Daoy (cell line): ENCODE data around the gene TBC1D2. TPM values are rescaled to one million over a fixed set of nuclear protein-coding genes. Genes with fewer than 3 reads are reported as not detected.
"Not testable (repeated sequence)": the region's sequence is repeated elsewhere in the genome, so short reads cannot be mapped to it uniquely, and the experiment has no call there.

Experiments used
- DNase-seq: peaks from one replicate; pipeline ENCODE4 v3.0.0-alpha.2; 2015; ENCODE audit warnings: low read depth
- total RNA-seq: library from RNA; depleted of rRNA; stranded (reverse); fragments of >200 nt; shearing (Covaris generic); gene quantifications from 2 replicates; pipeline ENCODE4 v1.2.3, GENCODE V29; 2014

TBC1D2 gene
- total RNA-seq, 1 experiment from 2014 or later = 7.9 TPM

DNA sequence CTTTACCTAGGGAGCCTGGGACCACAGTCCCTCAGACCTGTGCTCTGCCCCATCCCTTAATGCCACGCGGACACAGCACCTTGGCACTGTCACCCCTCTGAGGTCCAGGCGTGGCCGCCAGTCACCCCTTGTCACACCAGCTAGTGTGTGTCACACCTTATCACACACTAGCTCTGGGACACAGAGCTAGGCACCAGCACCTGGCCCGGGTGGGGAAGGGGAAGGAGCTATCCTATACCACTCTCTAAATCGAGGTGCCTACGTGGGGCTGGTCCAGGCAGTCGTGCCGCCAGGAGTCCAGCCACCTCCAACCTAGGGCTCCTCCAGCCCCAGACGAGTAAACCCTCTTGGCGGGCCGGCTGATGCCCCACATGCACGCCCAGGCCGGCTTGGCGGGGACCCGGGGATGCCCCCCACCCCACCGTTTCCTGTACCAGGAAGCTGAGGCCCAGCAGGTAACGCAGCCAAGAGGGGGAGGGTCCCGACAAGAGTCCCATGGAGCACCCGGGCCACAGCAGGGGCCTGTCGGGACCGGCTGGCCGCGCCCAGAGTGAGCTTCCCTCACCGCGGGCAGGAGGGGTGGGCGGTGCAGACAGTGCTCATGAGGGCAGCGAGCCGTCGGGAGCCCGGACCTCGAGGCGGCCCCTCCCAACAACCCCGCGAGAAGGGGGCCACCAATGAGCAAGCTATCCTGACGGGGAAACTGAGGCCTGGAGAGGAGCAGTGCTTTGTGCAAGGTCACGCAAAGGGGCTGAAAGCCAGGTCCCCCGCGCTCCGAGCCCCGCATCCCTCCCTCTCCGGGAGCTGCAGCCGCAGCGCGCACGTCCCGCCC, 63.6 kb downstream of the TBC1D2 start:
- peak; percentile 47 for DNase-seq

DNA sequence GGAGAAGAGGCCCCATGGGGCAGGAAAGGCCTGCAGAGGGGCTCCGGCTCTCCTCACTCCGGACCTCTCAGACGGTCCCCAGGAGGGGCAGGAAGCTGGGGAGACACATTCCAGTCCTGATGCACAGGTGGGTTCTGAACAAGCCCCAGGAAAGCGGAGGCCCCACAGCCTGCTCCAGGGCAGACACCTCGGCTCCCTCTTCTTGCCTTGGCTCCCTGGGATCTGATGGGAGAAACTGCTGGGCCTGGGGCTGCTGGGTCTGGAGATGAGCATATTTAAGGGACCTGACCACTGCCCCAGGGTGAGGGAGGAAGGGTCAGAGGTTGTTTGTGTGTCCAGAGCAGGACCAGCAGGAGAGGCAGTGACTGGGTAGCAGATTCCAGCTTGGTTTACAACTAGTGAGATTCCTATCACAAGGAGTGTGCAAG, 64.3 kb downstream of the TBC1D2 start:
- DNase-seq = no peak

DNA sequence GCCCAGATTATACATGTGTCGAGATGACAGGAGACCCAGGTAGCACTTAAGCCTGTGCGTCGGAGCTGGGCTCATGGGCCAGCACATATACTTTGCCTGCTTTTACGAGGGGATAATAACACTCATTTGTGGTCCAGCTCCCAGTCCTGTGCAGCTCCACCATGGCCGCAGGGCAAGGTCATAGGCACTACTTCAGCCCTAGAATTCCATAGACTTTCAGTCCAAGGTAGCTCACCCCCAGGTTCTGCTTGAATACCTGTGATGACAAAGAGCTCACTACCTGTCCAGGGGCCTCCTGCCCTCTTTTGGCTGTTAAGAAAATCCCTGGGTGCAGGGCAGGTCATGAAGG, 64.7 kb downstream of the TBC1D2 start:
- DNase-seq = no peak

DNA sequence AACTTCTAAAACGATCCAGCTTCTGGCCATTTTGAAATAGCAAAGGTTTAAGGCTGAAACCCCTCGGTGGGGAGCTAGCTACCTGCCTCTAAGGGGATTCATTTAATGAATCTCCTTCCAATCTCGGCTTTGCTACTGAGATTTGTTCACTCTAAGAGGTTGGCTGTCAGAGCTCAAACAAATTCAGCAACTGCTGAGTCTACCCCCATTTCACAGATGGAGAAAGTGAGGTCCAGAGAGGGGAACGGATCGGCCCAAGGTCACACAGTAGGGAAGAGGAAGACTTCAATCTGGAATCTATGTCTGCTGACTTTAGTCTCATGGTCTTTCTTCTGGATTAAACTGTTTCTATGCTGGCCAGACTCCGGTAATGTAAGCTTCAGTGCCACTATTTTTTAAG, 66.0 kb downstream of the TBC1D2 start:
- no peak for DNase-seq

DNA sequence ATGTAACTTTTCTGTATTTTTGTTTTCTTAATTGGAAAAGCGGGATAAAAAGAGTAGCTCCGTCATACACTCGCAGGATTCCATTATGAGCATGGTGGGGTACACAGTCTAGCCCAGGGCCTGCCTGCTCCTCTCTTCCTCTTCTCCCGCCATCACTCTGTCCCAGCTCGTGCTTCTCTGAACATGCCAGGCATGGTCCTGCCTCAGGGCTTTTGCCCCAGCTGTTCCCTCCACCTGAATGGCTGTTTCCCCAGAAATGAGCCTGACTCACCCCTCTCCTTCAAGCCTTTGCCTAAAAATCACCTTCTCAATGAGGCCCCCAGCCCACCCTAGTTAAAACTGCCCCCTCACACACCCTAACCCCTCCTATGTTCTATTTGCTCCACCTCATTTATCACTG, 67.5 kb downstream of the TBC1D2 start:
- no peak for DNase-seq

DNA sequence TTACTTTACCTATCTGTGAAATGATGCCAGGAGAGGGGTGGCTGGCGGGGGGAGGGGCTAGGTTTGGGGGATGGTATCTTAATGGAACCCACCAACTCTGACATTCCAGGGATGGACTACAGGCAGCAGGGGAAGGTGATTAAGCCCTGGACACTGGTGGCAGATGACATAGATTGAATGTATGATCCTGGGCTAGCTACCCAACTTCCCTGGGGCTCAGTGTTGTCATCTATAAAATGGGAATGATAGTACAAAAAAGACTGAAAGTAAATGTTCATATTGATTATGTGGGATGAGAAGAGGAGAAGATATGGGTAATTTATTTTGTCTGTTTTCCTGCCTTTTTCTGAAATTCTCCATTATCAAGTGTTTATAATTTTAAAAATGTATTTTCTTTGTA, 69.2 kb downstream of the TBC1D2 start:
- DNase-seq = no peak

DNA sequence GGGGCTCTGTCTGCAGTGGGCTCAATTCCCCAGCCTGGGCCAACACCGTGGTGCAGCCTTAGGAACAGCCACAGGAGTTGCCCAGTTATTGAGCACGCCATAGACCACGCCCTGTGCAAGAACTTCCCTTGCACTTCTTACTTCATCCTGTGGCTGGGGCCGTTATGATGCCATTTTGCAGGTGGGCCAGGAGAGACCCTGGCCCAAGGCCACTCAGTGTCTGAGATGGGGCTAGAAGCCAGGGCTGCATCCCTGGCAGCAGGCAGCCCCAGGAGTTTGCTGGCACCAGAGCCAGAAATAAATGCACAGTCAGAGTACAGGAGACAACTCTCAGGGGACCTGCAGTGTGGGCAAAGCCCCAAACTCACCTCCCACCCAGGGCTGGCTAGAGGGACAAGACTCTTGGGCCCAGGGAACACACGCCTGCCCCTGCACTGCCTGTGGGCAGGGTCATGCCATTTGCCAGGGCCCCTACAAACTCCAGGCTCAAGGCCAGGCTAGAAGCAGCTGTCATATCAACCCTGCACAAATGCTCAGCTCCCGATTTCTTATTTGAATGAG, 69.8 kb downstream of the TBC1D2 start:
- DNase-seq = no peak

DNA sequence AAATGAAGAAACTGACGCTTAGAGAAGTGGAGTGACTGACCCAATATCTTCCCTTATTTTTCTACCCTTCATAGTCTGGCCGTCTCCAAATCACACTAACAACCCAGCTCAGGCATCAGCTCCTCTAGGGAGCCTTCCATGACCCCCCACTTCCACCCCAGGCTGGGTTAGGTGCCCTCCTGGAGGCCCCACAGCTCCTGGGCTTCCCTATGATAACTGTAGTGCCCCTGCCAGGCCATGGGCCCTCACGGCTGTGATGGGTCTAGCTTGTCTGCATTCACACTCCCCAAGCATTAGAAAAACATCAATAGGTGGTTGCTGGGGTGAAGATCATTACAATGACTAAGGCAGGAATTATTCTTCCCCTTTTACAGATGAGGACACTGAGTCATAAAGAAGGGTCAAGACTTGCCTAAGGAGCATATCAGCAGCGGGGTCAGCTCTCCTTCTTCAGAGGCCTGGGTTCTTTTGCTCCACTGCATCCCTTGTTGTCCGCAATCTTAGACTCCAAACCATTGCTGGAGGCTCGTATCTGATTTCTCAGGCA, 70.4 kb downstream of the TBC1D2 start:
- no peak for DNase-seq

DNA sequence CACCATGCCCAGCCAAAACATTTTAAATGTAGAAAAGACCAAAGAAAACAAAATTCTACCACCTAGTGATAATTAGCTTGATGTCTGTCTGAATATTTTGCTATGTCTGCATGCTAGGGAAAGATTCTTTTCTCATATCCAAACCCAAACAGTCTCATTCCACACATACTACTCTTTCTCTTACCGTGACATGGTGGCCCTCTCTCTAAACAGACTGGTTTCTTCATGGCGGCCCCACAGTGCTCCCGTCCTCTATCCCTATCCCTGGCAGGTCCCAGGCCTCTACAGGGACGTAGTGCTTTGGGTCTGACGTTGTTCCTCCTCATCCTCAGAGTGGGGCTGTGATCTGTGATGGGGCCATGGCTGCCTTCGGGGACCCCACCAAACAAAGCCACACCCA, 71.1 kb downstream of the TBC1D2 start:
- DNase-seq = no peak

DNA sequence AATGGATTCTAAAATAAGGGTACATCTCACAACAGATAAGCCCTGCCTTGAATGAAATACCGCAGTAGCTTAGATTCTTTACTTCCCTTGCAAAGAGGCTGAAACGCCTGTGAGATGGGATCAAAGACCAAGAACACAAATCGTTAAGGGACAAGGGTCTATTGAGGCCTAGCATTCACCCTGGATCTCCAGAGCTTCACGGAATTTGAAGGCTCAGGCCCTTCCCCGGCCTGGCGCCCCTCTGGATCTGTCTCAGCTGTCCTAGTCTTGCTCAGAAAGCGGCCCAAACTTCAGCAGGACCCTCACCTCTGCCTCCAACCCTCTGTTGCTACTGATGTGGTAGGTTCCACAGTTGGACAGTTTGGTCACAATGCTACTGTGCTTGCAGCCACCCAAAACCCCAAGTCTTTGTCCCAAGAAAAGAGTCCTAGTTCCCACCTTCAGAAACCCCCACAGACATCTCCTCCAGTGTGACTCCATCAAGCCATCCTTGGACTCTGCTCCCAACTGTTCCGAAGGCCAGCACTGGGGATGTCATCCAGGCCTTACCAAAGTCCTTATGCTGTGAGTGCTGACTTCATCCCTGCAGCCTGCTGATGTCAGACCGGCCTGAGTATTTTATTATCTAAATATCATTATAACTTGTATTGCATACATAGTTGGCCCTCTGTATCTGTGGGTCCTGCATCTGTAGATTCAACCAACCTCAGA, 72.4 kb downstream of the TBC1D2 start:
- no peak for DNase-seq

DNA sequence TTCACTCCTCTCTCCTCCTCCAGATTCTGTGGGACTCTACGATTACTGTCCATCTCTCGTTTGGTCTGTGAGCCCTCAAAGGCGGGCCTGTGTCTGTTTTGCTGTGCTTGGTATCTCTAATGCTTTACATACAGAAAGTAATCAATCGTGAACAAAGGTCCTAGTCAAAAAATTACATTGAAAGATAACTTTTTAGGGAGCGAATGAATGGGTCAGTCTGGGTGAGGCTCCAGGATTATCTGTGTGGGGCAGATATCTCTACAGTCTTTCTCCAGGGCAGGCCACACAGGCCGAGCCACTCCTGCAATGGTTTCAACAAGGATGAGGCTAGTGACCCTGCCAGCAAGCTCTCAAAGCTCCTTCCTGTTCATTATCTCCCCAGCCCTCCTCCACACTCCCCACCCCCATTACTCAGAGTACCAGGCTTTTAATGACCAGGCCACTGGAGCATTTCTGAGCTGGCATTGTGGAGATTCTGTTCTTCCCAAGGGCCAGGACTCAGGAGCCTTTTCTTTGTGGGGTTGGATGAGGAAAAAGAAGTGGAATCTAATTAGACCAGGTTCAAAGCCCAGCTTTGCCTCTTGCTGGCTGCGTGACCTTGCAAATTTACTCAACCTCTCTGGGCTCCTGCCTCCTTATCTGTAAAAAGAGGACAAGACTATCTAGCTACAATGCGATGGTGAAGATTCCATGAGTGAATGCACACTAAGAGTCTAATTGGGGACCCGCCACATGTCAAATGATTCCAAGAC, 73.2 kb downstream of the TBC1D2 start:
- DNase-seq = peak; percentile 37

DNA sequence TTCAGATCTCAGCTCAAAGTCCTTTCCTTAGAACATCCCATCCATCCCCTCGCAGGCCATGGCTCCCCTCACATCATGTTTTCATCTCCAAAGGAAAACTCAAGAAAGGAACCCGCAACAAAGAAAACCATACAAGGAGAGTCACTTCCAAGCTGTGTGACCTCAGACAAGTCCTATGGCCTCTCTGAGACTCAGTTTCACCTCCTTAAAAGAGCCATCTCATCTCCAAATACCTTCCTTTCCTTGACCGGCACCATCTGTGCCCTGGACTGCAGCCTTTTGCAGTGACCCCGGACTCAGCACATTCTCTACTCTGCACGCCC, 73.7 kb downstream of the TBC1D2 start:
- no peak for DNase-seq

DNA sequence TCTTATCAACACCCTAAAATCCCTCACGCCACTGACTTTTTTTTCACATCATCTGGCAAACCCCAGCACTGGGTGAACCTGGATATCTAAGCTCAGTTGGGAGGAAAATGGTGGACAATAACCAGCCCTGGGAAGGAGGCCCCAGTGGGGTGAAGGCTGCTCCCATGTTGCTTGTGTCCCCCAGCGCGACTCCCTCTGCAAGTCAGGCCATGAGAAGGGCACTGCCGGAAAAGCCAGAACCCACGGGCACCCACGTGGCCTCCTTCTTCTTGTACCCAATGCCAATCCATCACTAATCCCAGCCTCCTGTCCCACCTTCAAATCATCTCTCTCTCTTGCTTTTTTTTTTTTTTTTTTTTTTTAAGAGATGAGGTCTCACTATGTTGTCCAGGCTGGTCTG, 74.5 kb downstream of the TBC1D2 start:
- DNase-seq = no peak

DNA sequence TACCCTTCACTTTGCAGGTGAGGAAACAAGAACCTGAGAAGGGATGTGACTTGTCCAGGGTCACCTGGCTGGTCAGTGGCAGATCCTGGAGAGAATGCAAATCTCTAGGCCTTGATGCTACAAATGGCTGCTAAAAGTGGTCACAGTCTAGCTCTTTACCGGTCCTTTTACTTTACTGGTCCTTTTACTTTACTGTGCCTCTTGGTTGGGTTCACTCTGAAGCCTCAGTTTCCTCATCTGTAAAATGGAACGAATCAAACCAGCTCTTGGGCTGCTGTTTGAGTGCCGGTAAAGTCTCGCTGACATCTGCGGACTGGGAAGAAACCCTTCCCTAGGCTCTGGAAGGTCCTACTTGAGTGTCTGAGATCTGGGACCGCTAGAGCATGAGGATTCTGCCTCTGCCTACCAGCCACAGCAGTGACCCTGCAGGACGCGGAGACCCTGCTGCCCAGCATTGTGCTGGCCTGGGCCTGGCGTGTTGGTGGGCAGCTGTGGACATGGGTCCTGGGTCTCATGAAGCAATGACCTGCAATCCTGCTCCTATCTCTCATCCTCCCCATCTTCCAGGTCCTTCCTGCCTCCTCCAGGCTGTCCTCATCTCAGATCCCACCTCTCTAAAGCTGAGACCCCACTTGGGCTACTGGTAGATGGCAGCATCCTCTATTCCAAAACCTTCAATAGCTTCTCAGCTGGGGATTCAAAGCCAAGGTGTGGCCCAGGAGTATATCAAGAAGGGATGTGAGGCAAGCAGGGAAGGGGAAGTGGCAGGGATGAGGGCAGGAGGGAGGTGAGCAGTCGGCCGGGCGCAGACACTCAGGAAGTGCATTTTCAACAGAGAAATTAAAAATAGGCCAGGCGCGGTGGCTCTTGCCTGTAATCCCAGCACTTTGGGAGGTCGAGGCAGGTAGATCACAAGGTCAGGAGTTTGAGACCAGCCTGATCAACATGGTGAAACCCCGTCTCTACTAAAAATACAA, 76.3 kb downstream of the TBC1D2 start:
- DNase-seq = no peak

DNA sequence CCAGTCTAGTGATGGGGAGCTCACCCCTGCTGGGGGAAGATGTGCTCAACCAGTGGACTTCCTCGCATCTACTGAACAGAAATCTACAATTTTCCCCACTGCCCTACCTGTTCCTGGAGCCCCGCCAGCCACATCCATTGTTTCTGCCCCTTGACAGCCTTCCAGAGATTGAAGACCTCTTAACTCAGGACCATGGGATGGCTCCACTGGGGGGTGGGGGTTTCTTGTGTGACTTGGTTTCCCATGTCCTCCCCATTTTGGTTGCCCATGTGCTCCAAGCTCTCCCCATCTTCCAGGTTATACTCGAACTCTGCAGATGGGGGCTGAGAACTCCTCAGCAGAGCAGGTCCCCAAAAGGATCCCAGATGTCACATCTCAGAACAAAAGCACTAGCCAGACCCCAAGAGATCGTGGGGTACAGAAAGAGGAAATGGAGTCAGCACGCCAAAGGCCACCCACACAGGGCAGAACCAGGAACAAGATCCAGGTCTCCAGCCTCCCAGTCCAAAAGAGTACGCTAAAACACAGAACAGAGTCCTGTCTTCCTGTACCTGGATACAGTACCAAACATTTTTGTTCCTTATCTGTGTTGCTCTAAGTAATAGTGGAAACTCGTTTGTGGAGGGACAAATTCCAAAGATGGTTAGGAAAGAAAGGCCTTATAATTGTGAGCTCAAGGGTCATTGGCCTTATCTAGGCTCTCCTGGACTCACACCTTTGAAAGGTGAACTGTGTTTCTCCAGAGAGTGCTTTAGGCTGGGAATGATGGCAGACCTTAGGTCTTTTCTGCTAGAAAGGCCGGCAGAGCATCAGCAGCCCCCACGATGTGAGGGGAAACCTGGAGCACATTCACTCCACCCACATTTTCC, 78.8 kb downstream of the TBC1D2 start:
- DNase-seq = no peak

DNA sequence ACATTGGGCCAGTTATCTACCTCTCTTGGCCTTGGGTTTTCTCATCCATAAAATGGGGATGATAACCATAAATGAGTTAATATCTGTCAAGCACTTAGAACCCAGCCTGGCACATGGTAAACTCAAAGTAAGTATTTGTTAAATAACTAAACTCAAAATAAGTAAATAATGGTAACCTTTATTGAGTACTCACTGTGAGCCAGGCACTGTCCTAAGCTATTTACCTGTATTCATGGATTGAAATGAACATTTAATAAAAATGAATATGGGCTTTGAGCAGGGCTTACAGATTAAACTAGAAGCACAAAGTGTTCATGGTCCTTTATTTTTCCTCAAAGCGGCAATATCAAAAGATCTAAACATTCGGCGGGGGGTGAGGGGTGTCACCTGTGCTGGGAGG, 79.7 kb downstream of the TBC1D2 start:
- DNase-seq = no peak

DNA sequence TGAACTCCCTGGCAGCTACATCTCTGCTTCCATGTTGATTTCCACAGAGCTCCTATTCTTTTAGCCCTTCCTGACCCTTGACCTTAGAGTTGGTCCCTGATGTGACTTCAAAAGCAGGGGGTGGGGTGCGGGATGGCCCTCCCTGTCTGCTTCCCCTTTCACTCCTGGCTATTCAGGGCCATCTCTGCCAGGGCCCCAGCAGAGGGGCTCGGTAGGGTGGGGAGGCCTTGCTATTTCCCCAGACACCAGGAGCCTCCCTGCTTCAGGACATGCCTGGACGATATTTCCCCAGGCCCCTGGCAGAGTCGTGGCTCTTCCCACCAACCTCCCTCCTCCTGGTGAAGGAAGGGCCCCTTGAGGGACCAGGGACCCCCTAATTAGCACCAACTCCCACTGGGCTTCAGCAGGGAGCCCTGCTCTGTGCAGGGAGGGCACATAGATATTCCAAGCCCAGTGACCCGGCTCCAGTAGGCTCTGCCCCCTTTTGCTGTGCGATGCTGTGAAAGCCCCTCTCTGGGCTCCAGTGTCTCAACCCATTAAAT, 80.3 kb downstream of the TBC1D2 start:
- no peak for DNase-seq

DNA sequence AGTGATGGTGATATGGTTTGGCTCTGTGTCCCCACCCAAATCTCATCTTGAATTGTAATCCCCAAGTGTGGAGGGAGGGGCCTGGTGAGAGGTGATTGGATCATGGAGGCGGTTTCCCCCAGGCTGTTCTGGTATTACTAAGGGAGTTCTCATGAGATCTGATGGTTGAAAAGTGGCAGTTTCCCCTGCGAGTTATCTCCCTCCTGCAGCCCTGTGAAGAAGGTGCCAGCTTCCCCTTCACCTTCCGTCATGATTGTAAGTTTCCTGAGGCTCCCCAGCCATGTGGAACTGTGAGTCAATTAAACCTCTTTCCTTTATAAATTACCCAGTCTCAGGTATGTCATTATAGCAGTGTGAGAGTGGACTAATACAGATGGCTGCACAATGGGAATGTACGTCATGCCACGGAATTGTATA, 80.9 kb downstream of the TBC1D2 start:
- not testable (repeated sequence) for DNase-seq

DNA sequence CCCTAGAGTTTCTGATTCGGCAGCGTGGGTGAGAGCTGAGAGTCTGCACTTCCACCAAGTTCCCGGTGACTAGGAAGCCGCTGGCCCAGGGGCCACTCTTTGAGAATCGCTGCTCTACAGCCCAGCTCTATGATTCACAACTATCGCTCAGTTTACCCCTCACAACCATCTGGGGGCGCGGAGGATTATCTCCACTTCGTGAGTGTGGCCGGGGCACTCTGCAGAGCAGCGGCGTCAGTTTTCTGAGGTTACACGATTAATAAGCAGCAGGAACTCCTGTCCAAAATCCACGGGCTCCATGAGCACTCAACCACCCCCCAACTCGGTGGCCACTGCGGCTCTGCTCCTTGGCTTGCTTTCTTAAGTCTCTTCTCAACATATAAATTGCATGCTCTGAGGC, 82.3 kb downstream of the TBC1D2 start:
- no peak for DNase-seq

DNA sequence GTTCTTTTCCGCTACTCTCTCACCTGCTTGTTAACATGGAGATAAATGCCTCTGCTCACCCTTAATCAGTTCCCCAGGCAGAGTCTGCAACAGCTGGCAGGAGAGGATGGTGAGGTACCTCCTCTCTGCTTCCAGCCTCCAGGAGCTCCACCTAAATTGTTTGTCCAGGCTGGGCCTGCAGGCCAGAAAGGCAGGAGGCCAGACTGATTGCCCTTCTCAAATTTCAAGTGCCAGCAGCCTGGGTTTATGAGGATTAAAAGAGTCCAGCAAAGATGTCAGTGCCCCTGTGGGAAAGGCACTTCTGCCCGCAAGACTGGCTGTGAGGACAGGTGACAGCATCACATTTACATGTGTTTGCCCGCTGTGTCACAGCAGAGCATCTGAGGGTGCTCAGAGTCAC, 82.8 kb downstream of the TBC1D2 start:
- DNase-seq = peak; percentile 47
